Nephron (organoid): ENCODE results near the gene ASB3.

ENCODE experiments used
- H3K27ac Mint-ChIP-seq, 3 experiments: 2 replicates each; pipeline ENCODE4 v1.8.0; 2020; ENCODE audit warnings: mixed read lengths in 3 of 3, mild to moderate bottlenecking in 2 of 3, moderate library complexity in 1 of 3
- H3K27me3 Mint-ChIP-seq: 2 replicates; pipeline ENCODE4 v1.8.0; 2021; ENCODE audit warnings: low read depth, mild to moderate bottlenecking, moderate library complexity, mixed read lengths
- H3K36me3 Mint-ChIP-seq: 2 replicates; pipeline ENCODE4 v1.8.0; 2020; ENCODE audit warnings: low read depth, mixed read lengths
- H3K4me1 Mint-ChIP-seq: 2 replicates; pipeline ENCODE4 v1.8.0; 2020; ENCODE audit warnings: mixed read lengths
- H3K4me3 Mint-ChIP-seq, 3 experiments: 2 replicates each; pipeline ENCODE4 v1.8.0; 2020; ENCODE audit warnings: mild to moderate bottlenecking in 3 of 3, mixed read lengths in 3 of 3, moderate library complexity in 2 of 3
- H3K9me3 Mint-ChIP-seq: 2 replicates; pipeline ENCODE4 v1.8.0; 2020; ENCODE audit warnings: mixed read lengths
- TF ChIP-seq, protein P1 (sequence below), 3 experiments: fragments of 200-600 bp; sonication (generic); IDR thresholded peaks; one replicate each; pipeline ENCODE4 v1.5.0; 2021; ENCODE audit warnings: antibody characterized with exemption in 3 of 3; ENCODE audit not compliant: unreplicated experiment in 3 of 3

The ASB3 gene

DNA sequence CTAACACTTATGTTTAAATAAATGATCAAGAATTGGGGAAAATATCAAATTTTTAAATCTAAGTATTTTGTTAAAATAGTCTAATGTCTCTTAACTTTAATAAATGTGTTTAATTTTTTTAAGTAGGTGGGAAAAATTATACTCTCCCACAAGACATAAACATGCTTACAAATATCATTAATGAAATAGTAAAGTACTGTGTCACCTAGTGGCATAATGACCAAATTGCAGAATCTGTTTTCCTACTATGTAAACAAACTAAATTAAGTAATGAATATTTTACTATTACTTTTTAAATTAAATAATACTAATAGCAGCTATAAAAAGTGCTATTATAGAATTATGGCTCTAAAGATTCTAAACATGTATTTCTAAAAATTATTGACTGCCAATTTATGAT, 71.2 kb downstream of the ASB3 start:
- Mint-ChIP-seq H3K27ac (no peak overlapping the region), H3K27me3 (no peaks in the 10 kb centered on the region), H3K4me3 (no peak overlapping the region), H3K36me3 (peaks cover 80% of the 10 kb centered on the region), H3K4me1 (no peaks in the 10 kb centered on the region), H3K9me3 (peaks cover 18% of the 10 kb centered on the region)
- TF ChIP-seq, protein P1, sequence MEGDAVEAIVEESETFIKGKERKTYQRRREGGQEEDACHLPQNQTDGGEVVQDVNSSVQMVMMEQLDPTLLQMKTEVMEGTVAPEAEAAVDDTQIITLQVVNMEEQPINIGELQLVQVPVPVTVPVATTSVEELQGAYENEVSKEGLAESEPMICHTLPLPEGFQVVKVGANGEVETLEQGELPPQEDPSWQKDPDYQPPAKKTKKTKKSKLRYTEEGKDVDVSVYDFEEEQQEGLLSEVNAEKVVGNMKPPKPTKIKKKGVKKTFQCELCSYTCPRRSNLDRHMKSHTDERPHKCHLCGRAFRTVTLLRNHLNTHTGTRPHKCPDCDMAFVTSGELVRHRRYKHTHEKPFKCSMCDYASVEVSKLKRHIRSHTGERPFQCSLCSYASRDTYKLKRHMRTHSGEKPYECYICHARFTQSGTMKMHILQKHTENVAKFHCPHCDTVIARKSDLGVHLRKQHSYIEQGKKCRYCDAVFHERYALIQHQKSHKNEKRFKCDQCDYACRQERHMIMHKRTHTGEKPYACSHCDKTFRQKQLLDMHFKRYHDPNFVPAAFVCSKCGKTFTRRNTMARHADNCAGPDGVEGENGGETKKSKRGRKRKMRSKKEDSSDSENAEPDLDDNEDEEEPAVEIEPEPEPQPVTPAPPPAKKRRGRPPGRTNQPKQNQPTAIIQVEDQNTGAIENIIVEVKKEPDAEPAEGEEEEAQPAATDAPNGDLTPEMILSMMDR (IDR thresholded peaks at IDR 0.05; ENCODE audit: unreplicated experiment in 3 of 3): peak; percentile 38 to 56 (median 51)

DNA sequence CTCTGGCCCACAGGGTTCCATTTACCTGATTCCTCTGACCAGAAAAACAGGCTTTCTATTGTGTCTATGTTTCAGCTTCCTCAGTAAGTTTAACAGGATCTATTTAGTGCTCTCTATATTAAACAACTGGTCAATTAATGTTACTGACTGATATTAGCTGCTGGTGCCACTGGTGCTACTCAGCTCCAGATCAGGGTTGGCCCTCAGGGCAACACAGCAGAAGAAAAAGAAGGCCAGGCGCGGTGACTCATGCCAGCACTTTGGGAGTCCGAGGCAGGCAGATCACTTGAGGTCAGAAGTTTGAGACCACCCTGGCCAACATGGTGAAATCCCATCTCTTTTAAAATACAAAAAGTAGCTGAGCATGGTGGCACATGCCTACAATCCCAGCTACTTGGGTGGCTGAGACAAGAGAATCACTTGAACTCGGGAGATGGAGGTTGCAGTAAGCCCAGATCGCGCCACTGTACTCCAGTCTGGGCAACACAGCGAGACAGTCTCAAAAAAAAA, 75.4 kb downstream of the ASB3 start:
- no peaks in the 10 kb centered on the region for H3K27me3 Mint-ChIP-seq
- H3K36me3 Mint-ChIP-seq: peaks cover 81% of the 10 kb centered on the region
- TF ChIP-seq, protein P1 (IDR thresholded peaks at IDR 0.05; ENCODE audit: unreplicated experiment in 3 of 3): no peak
- no peaks in the 10 kb centered on the region for H3K4me1 Mint-ChIP-seq
- H3K9me3 Mint-ChIP-seq: peaks cover 23% of the 10 kb centered on the region
- H3K4me3 Mint-ChIP-seq: no peak overlapping the region
- H3K27ac Mint-ChIP-seq: no peak overlapping the region

DNA sequence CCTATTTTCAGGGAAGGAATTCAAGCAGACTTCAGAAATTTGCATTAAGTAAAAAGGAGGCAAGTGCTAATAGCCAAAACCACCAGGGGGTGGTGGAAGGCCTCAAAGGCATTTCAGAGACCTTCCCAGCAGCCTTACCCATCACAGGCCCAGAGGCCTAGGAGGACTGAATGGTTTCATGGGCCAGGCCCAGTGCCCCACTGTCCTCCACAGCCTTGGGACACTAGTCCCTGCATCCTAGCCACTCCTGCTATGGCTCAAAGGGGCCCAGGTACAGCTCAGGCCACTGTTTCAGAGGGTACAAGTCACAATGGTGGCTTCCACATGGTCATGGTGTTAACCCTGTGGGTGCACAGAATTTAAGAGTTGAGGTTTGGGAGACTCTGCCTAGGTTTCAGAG, 77.8 kb downstream of the ASB3 start:
- Mint-ChIP-seq H3K27ac (no peak overlapping the region), H3K36me3 (peaks cover 73% of the 10 kb centered on the region), H3K27me3 (no peaks in the 10 kb centered on the region), H3K4me3 (no peak overlapping the region), H3K9me3 (peaks cover 23% of the 10 kb centered on the region), H3K4me1 (no peaks in the 10 kb centered on the region)
- TF ChIP-seq, protein P1 (IDR thresholded peaks at IDR 0.05; ENCODE audit: unreplicated experiment in 3 of 3): no peak

DNA sequence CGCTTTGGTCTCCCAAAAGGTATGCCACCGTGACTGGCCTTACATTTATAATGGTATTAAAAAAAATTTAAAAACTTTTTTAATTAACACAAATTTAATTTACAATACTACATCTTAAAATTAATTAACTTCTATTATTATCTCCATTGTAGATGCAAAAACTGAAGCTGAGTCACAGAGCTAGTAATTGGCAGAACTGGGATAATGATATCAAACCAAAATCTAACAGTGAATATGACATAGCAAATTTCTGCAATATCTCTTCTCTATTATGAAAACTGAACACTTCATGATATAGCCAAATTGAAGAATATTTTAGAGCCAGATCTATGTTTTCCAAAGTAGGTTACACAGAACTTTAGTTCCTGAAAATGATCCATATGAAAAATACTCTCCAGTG, 85.5 kb downstream of the ASB3 start:
- TF ChIP-seq, protein P1 (IDR thresholded peaks at IDR 0.05; ENCODE audit: unreplicated experiment in 3 of 3): no peak
- Mint-ChIP-seq H3K36me3 (peaks cover 51% of the 10 kb centered on the region), H3K9me3 (no peaks in the 10 kb centered on the region), H3K4me3 (no peak overlapping the region), H3K4me1 (no peaks in the 10 kb centered on the region), H3K27ac (no peak overlapping the region), H3K27me3 (no peaks in the 10 kb centered on the region)

DNA sequence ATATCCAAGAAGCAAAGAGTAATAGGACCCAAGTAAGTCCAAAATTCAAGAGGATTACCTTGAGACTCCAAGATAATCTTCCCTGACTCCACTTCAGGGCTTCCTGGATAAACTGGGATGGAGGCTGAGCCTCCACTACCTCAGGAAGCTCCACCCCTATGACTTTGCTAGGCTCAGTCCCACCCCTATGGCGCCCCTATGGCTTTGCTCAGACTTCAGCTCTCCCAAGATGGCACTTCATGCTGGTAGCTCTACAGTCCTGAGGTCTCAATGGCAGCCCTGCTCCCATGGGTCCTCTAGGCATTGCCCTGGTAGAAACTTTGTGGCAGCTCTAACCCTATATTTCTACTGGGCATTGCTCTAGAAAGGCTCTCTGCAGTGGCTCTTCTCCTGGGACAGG, 89.1 kb downstream of the ASB3 start:
- H3K4me1 Mint-ChIP-seq: no peaks in the 10 kb centered on the region
- TF ChIP-seq, protein P1 (IDR thresholded peaks at IDR 0.05; ENCODE audit: unreplicated experiment in 3 of 3): no peak
- no peak overlapping the region for H3K27ac Mint-ChIP-seq
- H3K9me3 Mint-ChIP-seq: no peaks in the 10 kb centered on the region
- H3K27me3 Mint-ChIP-seq: no peaks in the 10 kb centered on the region
- H3K4me3 Mint-ChIP-seq: no peak overlapping the region
- H3K36me3 Mint-ChIP-seq: peaks cover 49% of the 10 kb centered on the region

DNA sequence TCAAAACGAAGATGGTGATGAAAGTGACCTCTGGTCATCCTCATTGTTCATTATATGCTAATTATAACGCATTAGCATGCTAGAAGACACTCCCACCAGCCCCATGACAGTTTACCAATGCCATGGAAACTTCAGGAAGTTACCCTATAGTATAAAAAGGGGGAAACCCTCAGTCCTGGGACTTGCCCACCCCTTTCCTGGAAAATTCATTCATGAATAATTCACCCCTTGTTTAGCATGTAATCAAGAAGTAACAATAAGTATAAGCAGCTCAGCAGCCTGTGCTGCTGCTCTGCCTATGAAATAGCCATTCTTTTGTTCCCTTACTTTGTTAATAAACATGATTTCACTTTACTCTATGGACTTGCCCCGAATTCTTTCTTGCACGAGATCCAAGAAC, 89.7 kb downstream of the ASB3 start:
- no peaks in the 10 kb centered on the region for H3K9me3 Mint-ChIP-seq
- no peak overlapping the region for H3K4me3 Mint-ChIP-seq
- no peaks in the 10 kb centered on the region for H3K4me1 Mint-ChIP-seq
- TF ChIP-seq, protein P1 (IDR thresholded peaks at IDR 0.05; ENCODE audit: unreplicated experiment in 3 of 3): no peak
- no peak overlapping the region for H3K27ac Mint-ChIP-seq
- H3K27me3 Mint-ChIP-seq: no peaks in the 10 kb centered on the region
- peaks cover 48% of the 10 kb centered on the region for H3K36me3 Mint-ChIP-seq
